H9 (cell line): ENCODE measurements around the gene MGMT. TPM values are rescaled to one million over a fixed set of nuclear protein-coding genes. Genes with fewer than 3 reads are reported as not detected.

ENCODE experiments used
- DNase-seq: peaks from one replicate; pipeline ENCODE4 v3.0.0-alpha.2; 2017
- H2AFZ ChIP-seq: one replicate; pipeline ENCODE4 v1.6.1; 2013; ENCODE audit warnings: mild to moderate bottlenecking, low read length, control low read depth, moderate library complexity
- H2AK5ac ChIP-seq: 2 replicates; pipeline ENCODE4 v1.6.1; 2013; ENCODE audit warnings: low read length, control low read depth, mixed read lengths; ENCODE audit not compliant: insufficient read length
- H2BK120ac ChIP-seq: one replicate; pipeline ENCODE4 v1.6.1; 2013; ENCODE audit warnings: low read depth, mild to moderate bottlenecking, low read length, control low read depth, inconsistent platforms; ENCODE audit not compliant: poor library complexity, severe bottlenecking
- H2BK12ac ChIP-seq: 2 replicates; pipeline ENCODE4 v1.6.1; 2013; ENCODE audit warnings: low read length, control low read depth, mixed read lengths, low read depth; ENCODE audit not compliant: insufficient read length
- H2BK15ac ChIP-seq: 2 replicates; pipeline ENCODE4 v1.6.1; 2013; ENCODE audit warnings: low read depth, low read length, control low read depth
- H2BK20ac ChIP-seq: one replicate; pipeline ENCODE4 v1.6.1; 2013; ENCODE audit warnings: low read depth, mild to moderate bottlenecking, low read length, control low read depth, inconsistent platforms; ENCODE audit not compliant: poor library complexity, severe bottlenecking
- H2BK5ac ChIP-seq: 2 replicates; pipeline ENCODE4 v1.6.1; 2013; ENCODE audit warnings: low read length, control low read depth, mixed read lengths; ENCODE audit not compliant: insufficient read length
- H3K14ac ChIP-seq: 2 replicates; pipeline ENCODE4 v1.6.1; 2013; ENCODE audit warnings: low read length, control low read depth; ENCODE audit not compliant: insufficient read depth
- H3K18ac ChIP-seq: 2 replicates; pipeline ENCODE4 v1.6.1; 2013; ENCODE audit warnings: low read depth, mild to moderate bottlenecking, mixed read lengths, low read length, control low read depth; ENCODE audit not compliant: insufficient read length
- H3K23ac ChIP-seq: 2 replicates; pipeline ENCODE4 v1.6.1; 2013; ENCODE audit warnings: low read length, control low read depth, mixed read lengths, low read depth; ENCODE audit not compliant: insufficient read length
- H3K23me2 ChIP-seq: 2 replicates; pipeline ENCODE4 v1.6.1; 2013; ENCODE audit warnings: low read depth, mild to moderate bottlenecking, mixed read lengths, low read length, control low read depth; ENCODE audit not compliant: insufficient read length, poor library complexity, severe bottlenecking
- H3K27ac ChIP-seq: 2 replicates; pipeline ENCODE4 v1.5.1; 2013; ENCODE audit warnings: low read length, control low read depth, mixed read lengths, low read depth; ENCODE audit not compliant: insufficient read length
- H3K27me3 ChIP-seq: 2 replicates; pipeline ENCODE4 v1.6.1; 2013; ENCODE audit warnings: low read length, control low read depth, inconsistent platforms; ENCODE audit not compliant: insufficient read depth
- H3K4ac ChIP-seq: 2 replicates; pipeline ENCODE4 v1.6.1; 2013; ENCODE audit warnings: low read depth, mild to moderate bottlenecking, control low read depth, inconsistent platforms, low read length, moderate library complexity
- H3K4me1 ChIP-seq: 2 replicates; pipeline ENCODE4 v1.6.1; 2013; ENCODE audit warnings: low read length, control low read depth, inconsistent platforms; ENCODE audit not compliant: insufficient read depth
- H3K4me2 ChIP-seq: 2 replicates; pipeline ENCODE4 v1.6.1; 2013; ENCODE audit warnings: low read length, control low read depth, mixed read lengths; ENCODE audit not compliant: insufficient read length, insufficient read depth
- H3K56ac ChIP-seq: 2 replicates; pipeline ENCODE4 v1.6.1; 2013; ENCODE audit warnings: low read depth, mild to moderate bottlenecking, mixed read lengths, low read length, control low read depth; ENCODE audit not compliant: insufficient read length
- H3K79me1 ChIP-seq: 2 replicates; pipeline ENCODE4 v1.6.1; 2013; ENCODE audit warnings: low read depth, mild to moderate bottlenecking, moderate library complexity, low read length, control low read depth, inconsistent platforms; ENCODE audit not compliant: insufficient read depth, poor library complexity, severe bottlenecking
- H3K79me2 ChIP-seq: 2 replicates; pipeline ENCODE4 v1.6.1; 2013; ENCODE audit warnings: low read length, control low read depth, inconsistent platforms; ENCODE audit not compliant: insufficient read depth
- H3K9ac ChIP-seq: 2 replicates; pipeline ENCODE4 v1.6.1; 2013; ENCODE audit warnings: low read length, control low read depth, mixed read lengths; ENCODE audit not compliant: insufficient read length; ENCODE audit errors: extremely low read depth
- H3K9me3 ChIP-seq: one replicate; pipeline ENCODE4 v1.6.1; 2013; ENCODE audit warnings: low read depth, low read length, inconsistent platforms; ENCODE audit not compliant: control insufficient read depth
- H3T11ph ChIP-seq: one replicate; pipeline ENCODE4 v1.6.1; 2013; ENCODE audit warnings: mild to moderate bottlenecking, low read length, control low read depth, inconsistent platforms
- H4K20me1 ChIP-seq: one replicate; pipeline ENCODE4 v1.6.1; 2013; ENCODE audit not compliant: control insufficient read depth, insufficient read length, insufficient read depth
- H4K5ac ChIP-seq: 2 replicates; pipeline ENCODE4 v1.6.1; 2013; ENCODE audit warnings: low read depth, mild to moderate bottlenecking, mixed read lengths, low read length, control low read depth; ENCODE audit not compliant: insufficient read length
- H4K8ac ChIP-seq: replicated peaks from 2 replicates; pipeline ENCODE4 v1.6.1; 2013; ENCODE audit warnings: low read length, control low read depth, mixed read lengths, low read depth; ENCODE audit not compliant: insufficient read length
- H4K91ac ChIP-seq: 2 replicates; pipeline ENCODE4 v1.6.1; 2013; ENCODE audit warnings: low read depth, mild to moderate bottlenecking, moderate library complexity, mixed read lengths, low read length, control low read depth; ENCODE audit not compliant: insufficient read length
- H3K27ac Mint-ChIP-seq, 3 experiments: 2 replicates in 2 of 3; 3 replicates in 1 of 3; pipeline ENCODE4 v1.8.0; 2020 to 2021; ENCODE audit warnings: mixed read lengths in 3 of 3, mild to moderate bottlenecking in 1 of 3, moderate library complexity in 1 of 3
- H3K27me3 Mint-ChIP-seq: 2 replicates; pipeline ENCODE4 v1.8.0; 2021; ENCODE audit warnings: low read depth, mild to moderate bottlenecking, moderate library complexity, mixed read lengths
- H3K36me3 Mint-ChIP-seq, 3 experiments: 2 replicates in 2 of 3; 3 replicates in 1 of 3; pipeline ENCODE4 v1.8.0; 2020 to 2021; ENCODE audit warnings: low read depth in 3 of 3, mixed read lengths in 3 of 3; ENCODE audit not compliant: insufficient read depth in 1 of 3
- H3K4me1 Mint-ChIP-seq, 2 experiments: 2 replicates each; pipeline ENCODE4 v1.8.0; 2020; ENCODE audit warnings: mixed read lengths in 2 of 2
- H3K4me3 Mint-ChIP-seq, 2 experiments: 2 replicates in 1 of 2; 3 replicates in 1 of 2; pipeline ENCODE4 v1.8.0; 2020 to 2021; ENCODE audit warnings: mild to moderate bottlenecking in 2 of 2, mixed read lengths in 2 of 2, moderate library complexity in 1 of 2
- H3K9me3 Mint-ChIP-seq, 2 experiments: 2 replicates in 1 of 2; 3 replicates in 1 of 2; pipeline ENCODE4 v1.8.0; 2020; ENCODE audit warnings: mild to moderate bottlenecking in 2 of 2, mixed read lengths in 2 of 2, moderate library complexity in 1 of 2
- WGBS: extraction: QIAGEN DNeasy Blood & Tissue Kit; methylation state at CpG from one replicate; pipeline ENCODE4 v1.1.7; 2013; ENCODE audit warnings: missing lambda C conversion rate, low lambda C conversion rate, mixed read lengths; ENCODE audit not compliant: insufficient read length; ENCODE audit errors: extremely low coverage; 5-methylcytosine and 5-hydroxymethylcytosine counted together
- total RNA-seq: library from RNA; stranded (reverse); gene quantifications from 2 replicates; pipeline ENCODE4 v1.2.1, GENCODE V29; 2021
- TF ChIP-seq, protein P1 (sequence below): fragments of 200-600 bp; sonication (generic); conservative IDR thresholded peaks from 3 replicates; pipeline ENCODE4 v1.8.0; 2021; ENCODE audit warnings: antibody characterized with exemption, mild to moderate bottlenecking

The MGMT gene
- total RNA-seq, 1 experiment from 2014 or later, result 18.4 TPM

DNA sequence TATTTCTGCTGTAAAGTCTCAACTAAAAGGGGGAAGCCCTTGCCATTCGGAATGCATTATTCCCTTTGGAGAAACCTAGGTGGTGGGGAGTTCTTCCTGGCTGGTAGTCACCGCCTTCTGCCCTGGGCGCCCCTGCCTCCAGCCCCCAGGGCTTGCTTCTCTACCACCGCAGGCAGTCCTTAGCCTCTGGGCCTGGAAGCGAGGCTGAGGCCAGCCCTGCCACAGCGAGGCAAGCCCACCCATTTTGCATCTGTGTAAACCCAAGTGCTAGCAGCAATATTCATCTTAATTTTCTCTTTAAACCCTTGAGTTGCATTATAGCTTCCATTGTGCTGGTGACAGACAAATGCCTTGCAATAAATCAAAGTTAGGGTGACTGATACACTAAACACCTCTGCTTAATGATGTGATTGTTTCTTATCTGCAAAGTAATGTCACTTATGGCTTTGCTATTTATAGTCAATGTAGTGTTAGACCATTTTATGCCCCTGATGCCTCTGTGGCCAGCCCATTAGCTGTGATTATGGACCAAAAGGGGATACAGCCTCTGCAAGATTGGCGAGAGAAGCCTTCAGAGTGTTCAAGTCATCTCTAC, 26.2 kb upstream of the MGMT start:
- Histone ChIP-seq H2BK12ac (no peak overlapping the region), H3T11ph (no peak overlapping the region), H3K27me3 (no peaks in the 10 kb centered on the region), H4K5ac (no peak overlapping the region), H3K18ac (no peak overlapping the region), H4K20me1 (no peaks in the 10 kb centered on the region), H2BK5ac (no peak overlapping the region), H3K79me1 (no peaks in the 10 kb centered on the region), H3K14ac (no peak overlapping the region), H2BK120ac (no peak overlapping the region), H3K4me1 (peaks cover 10% of the 10 kb centered on the region), H4K8ac (no peak overlapping the region), H3K56ac (no peak overlapping the region), H3K23me2 (no peaks in the 10 kb centered on the region), H3K4ac (no peak overlapping the region), H2BK20ac (no peak overlapping the region), H3K9me3 (no peaks in the 10 kb centered on the region), H3K4me2 (no peak overlapping the region), H3K79me2 (no peaks in the 10 kb centered on the region), H3K27ac (no peak overlapping the region), H2AFZ (no peak overlapping the region), H2AK5ac (no peak overlapping the region), H4K91ac (no peak overlapping the region), H3K23ac (no peak overlapping the region), H3K9ac (no peak overlapping the region), H2BK15ac (no peak overlapping the region)
- Mint-ChIP-seq H3K27ac (no peak overlapping the region), H3K4me3 (no peak overlapping the region), H3K9me3 (peaks cover 8 to 11% of the 10 kb centered on the region in 2 experiments; a peak in 4 of 5 replicates), H3K27me3 (peaks cover 5% of the 10 kb centered on the region), H3K4me1 (peaks cover 26 to 30% of the 10 kb centered on the region in 2 experiments), H3K36me3 (peaks cover 0 to 12% (median 12%) of the 10 kb centered on the region in 3 experiments; a peak in 6 of 7 replicates)
- DNase-seq, result no peak
- TF ChIP-seq, protein P1, sequence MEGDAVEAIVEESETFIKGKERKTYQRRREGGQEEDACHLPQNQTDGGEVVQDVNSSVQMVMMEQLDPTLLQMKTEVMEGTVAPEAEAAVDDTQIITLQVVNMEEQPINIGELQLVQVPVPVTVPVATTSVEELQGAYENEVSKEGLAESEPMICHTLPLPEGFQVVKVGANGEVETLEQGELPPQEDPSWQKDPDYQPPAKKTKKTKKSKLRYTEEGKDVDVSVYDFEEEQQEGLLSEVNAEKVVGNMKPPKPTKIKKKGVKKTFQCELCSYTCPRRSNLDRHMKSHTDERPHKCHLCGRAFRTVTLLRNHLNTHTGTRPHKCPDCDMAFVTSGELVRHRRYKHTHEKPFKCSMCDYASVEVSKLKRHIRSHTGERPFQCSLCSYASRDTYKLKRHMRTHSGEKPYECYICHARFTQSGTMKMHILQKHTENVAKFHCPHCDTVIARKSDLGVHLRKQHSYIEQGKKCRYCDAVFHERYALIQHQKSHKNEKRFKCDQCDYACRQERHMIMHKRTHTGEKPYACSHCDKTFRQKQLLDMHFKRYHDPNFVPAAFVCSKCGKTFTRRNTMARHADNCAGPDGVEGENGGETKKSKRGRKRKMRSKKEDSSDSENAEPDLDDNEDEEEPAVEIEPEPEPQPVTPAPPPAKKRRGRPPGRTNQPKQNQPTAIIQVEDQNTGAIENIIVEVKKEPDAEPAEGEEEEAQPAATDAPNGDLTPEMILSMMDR, result no peak
- no CpG with 5 or more reads among the region's 7 CpGs for WGBS
